SK-N-DZ (cell line): ENCODE results near the gene ECPAS.
"Not testable (repeated sequence)": the region's sequence is repeated elsewhere in the genome, so short reads cannot be mapped to it uniquely, and the experiment has no call there.

Source experiments
- DNase-seq: peaks from one replicate; pipeline ENCODE4 v3.0.0-alpha.2; 2015; ENCODE audit warnings: low spot score

ECPAS gene

GRCh38 chr9:111477677-111478076 is 6.5 kb downstream of the ECPAS start:
- DNase-seq = no peak

GRCh38 chr9:111475195-111475594 is 9.0 kb downstream of the ECPAS start:
- DNase-seq = no peak

GRCh38 chr9:111474385-111474784 is 9.8 kb downstream of the ECPAS start:
- DNase-seq = no peak

- DNase-seq = no peak
These were observed 16.3 kb downstream of the ECPAS start for GRCh38 chr9:111467778-111468367.

- DNase-seq = no peak
These were observed 21.1 kb downstream of the ECPAS start for GRCh38 chr9:111463048-111463447.

- no peak for DNase-seq
These were observed 25.8 kb downstream of the ECPAS start for GRCh38 chr9:111458139-111459009.

GRCh38 chr9:111456529-111456928 is 27.7 kb downstream of the ECPAS start:
- no peak for DNase-seq

GRCh38 chr9:111455638-111456037 is 28.5 kb downstream of the ECPAS start:
- no peak for DNase-seq

- no peak for DNase-seq
These were observed 29.4 kb downstream of the ECPAS start for GRCh38 chr9:111454751-111455150.

- no peak for DNase-seq
These were observed 32.6 kb downstream of the ECPAS start for GRCh38 chr9:111451570-111451969.

- no peak for DNase-seq
These were observed 34.1 kb downstream of the ECPAS start for GRCh38 chr9:111450124-111450523.

GRCh38 chr9:111449705-111450104 is 34.5 kb downstream of the ECPAS start:
- DNase-seq = no peak

- not testable (repeated sequence) for DNase-seq
These were observed 38.4 kb downstream of the ECPAS start for GRCh38 chr9:111445799-111446198.

- DNase-seq = no peak
These were observed 40.7 kb downstream of the ECPAS start for GRCh38 chr9:111443454-111443853.

- no peak for DNase-seq
These were observed 41.7 kb downstream of the ECPAS start for GRCh38 chr9:111442360-111443027.

GRCh38 chr9:111440226-111440625 is 44.0 kb downstream of the ECPAS start:
- no peak for DNase-seq

GRCh38 chr9:111438541-111439235 is 45.5 kb downstream of the ECPAS start:
- DNase-seq = no peak

- DNase-seq = no peak
These were observed 47.6 kb downstream of the ECPAS start for GRCh38 chr9:111436571-111436970.

- no peak for DNase-seq
These were observed 51.1 kb downstream of the ECPAS start for GRCh38 chr9:111433082-111433481.

GRCh38 chr9:111431684-111432083 is 52.5 kb downstream of the ECPAS start:
- no peak for DNase-seq

- DNase-seq = no peak
These were observed 55.0 kb downstream of the ECPAS start for GRCh38 chr9:111429175-111429574.

- no peak for DNase-seq
These were observed 57.0 kb downstream of the ECPAS start for GRCh38 chr9:111427186-111427585.
